BJ (cell line): ENCODE results near the gene RAB10. TPM values are rescaled to one million over a fixed set of nuclear protein-coding genes. Genes with fewer than 3 reads are reported as not detected.
"Not testable (repeated sequence)": the region's sequence is repeated elsewhere in the genome, so short reads cannot be mapped to it uniquely, and the experiment has no call there.

Source experiments
- CTCF ChIA-PET: fragments of 350-600 bp; formaldehyde crosslinking; extraction: SDS; loops from one replicate; lab custom pipeline; 2021; ENCODE audit warnings: antibody characterized with exemption, inconsistent platforms; lab: Yijun Ruan, JAX
- POLR2A ChIA-PET: fragments of 300-600 bp; sonication (Branson Sonifier 250); formaldehyde crosslinking; extraction: SDS; loops from one replicate; lab custom pipeline; 2021; ENCODE audit warnings: antibody characterized with exemption; lab: Charles Lee
- DNase-seq: peaks from one replicate; pipeline ENCODE4 v3.0.0-alpha.2; 2011; ENCODE audit warnings: low read depth
- H3K27me3 ChIP-seq: 2 replicates; pipeline ENCODE4 v1.6.0; 2011; ENCODE audit warnings: low read length; ENCODE audit not compliant: control insufficient read depth, insufficient read depth
- H3K36me3 ChIP-seq: 2 replicates; pipeline ENCODE4 v1.5.1; 2011; ENCODE audit warnings: low read length; ENCODE audit not compliant: control insufficient read depth, insufficient read depth
- H3K4me3 ChIP-seq: 2 replicates; pipeline ENCODE4 v1.5.1; 2011; ENCODE audit warnings: low read depth, mild to moderate bottlenecking, control low read depth, low read length
- CTCF ChIP-seq: IDR thresholded peaks from 2 replicates; pipeline ENCODE4 v1.5.1; 2011; ENCODE audit warnings: low read depth, mild to moderate bottlenecking, control low read depth, inconsistent platforms, low read length, moderate library complexity; ENCODE audit not compliant: insufficient read depth
- polyA plus RNA-seq: library from polyadenylated mRNA; depleted of rRNA; stranded (reverse); fragments of >200 nt; gene quantifications from 2 replicates; pipeline ENCODE4 v1.2.3, GENCODE V29; 2011

The RAB10 gene
- polyA plus RNA-seq, 1 experiment: 50.5 TPM

- ChIA-PET POLR2A (no interaction called here), CTCF (no interaction called here)
- H3K4me3 ChIP-seq: no peak overlapping the region
- 0 out of 2 replicates have a peak, but pooled peaks cover 1% of the 10 kb centered on the region for H3K36me3 ChIP-seq
- TF ChIP-seq CTCF: no peak
- H3K27me3 ChIP-seq: no peaks in the 10 kb centered on the region
- DNase-seq: no peak
Measured at GRCh38 chr2:26080356-26080755, 46.5 kb downstream of the RAB10 start.

- H3K36me3 ChIP-seq, CTCF ChIA-PET, DNase-seq, H3K27me3 ChIP-seq, POLR2A ChIA-PET, H3K4me3 ChIP-seq: not testable (repeated sequence)
Measured at GRCh38 chr2:26080925-26081324, 47.0 kb downstream of the RAB10 start.

GRCh38 chr2:26081556-26081955 lies 47.7 kb downstream of the RAB10 start:
- no peak for DNase-seq
- Histone ChIP-seq H3K36me3 (0 out of 2 replicates have a peak, but pooled peaks cover 1% of the 10 kb centered on the region), H3K27me3 (no peaks in the 10 kb centered on the region), H3K4me3 (no peak overlapping the region)
- TF ChIP-seq CTCF: no peak
- ChIA-PET POLR2A (no interaction called here), CTCF (no interaction called here)

GRCh38 chr2:26086155-26086637 lies 52.3 kb downstream of the RAB10 start:
- TF ChIP-seq CTCF: no peak
- POLR2A ChIA-PET: interaction anchor here (0.6 kb wide), 1 partner anchor 24 kb away, joined by 3 read pairs; no protein-coding TSS in a partner anchor
- Histone ChIP-seq H3K27me3 (no peaks in the 10 kb centered on the region), H3K4me3 (no peak overlapping the region), H3K36me3 (0 out of 2 replicates have a peak, but pooled peaks cover 1% of the 10 kb centered on the region)
- CTCF ChIA-PET: interaction anchor here (1.6 to 2.2 kb wide), 2 partner anchors 15 to 58 kb away, joined by 5 to 8 read pairs; no protein-coding TSS in a partner anchor
- DNase-seq: peak; percentile 41

GRCh38 chr2:26086779-26087178 lies 52.9 kb downstream of the RAB10 start:
- H3K36me3 ChIP-seq: 0 out of 2 replicates have a peak, but pooled peaks cover 1% of the 10 kb centered on the region
- no peaks in the 10 kb centered on the region for H3K27me3 ChIP-seq
- no peak overlapping the region for H3K4me3 ChIP-seq
- CTCF ChIA-PET: interaction anchor here (1.1 to 2.2 kb wide), 6 partner anchors 9 to 136 kb away, joined by 3 to 18 read pairs (median 6); no protein-coding TSS in a partner anchor
- POLR2A ChIA-PET: no interaction called here
- DNase-seq: no peak
- no peak for TF ChIP-seq CTCF
